DOHH2 (cell line): ENCODE data around the gene SIRT5.

Experiments used
- H3F3A ChIP-seq: fragments of 200-600 bp; sonication (generic), shearing (Covaris generic); 2 replicates; pipeline ENCODE4 v1.6.0; 2016; ENCODE audit warnings: antibody characterized with exemption, mild to moderate bottlenecking; ENCODE audit not compliant: control insufficient read depth, insufficient read depth
- H3K27ac ChIP-seq: fragments of 200-600 bp; sonication (generic); 2 replicates; pipeline ENCODE4 v1.5.1; 2014; ENCODE audit warnings: low read depth, mild to moderate bottlenecking, low read length, moderate library complexity
- H3K27me3 ChIP-seq: fragments of 200-600 bp; sonication (generic); 2 replicates; pipeline ENCODE4 v1.6.1; 2014; ENCODE audit warnings: mild to moderate bottlenecking, low read length, mixed read lengths; ENCODE audit not compliant: control insufficient read depth
- H3K36me3 ChIP-seq: fragments of 200-600 bp; sonication (generic); 2 replicates; pipeline ENCODE4 v1.6.1; 2014; ENCODE audit warnings: mild to moderate bottlenecking, low read length, moderate library complexity, mixed read lengths; ENCODE audit not compliant: control insufficient read depth
- H3K4me1 ChIP-seq: fragments of 200-600 bp; sonication (generic); 2 replicates; pipeline ENCODE4 v1.6.1; 2014; ENCODE audit warnings: mild to moderate bottlenecking, low read length, mixed read lengths; ENCODE audit not compliant: control insufficient read depth
- H3K4me2 ChIP-seq: fragments of 200-600 bp; sonication (generic); 2 replicates; pipeline ENCODE4 v1.6.0; 2014; ENCODE audit warnings: mild to moderate bottlenecking, low read length, moderate library complexity
- H3K4me3 ChIP-seq: fragments of 200-600 bp; sonication (generic); 2 replicates; pipeline ENCODE4 v1.5.1; 2014; ENCODE audit warnings: mild to moderate bottlenecking, low read length, mixed read lengths
- H3K79me2 ChIP-seq: fragments of 200-600 bp; sonication (generic); 2 replicates; pipeline ENCODE4 v1.6.1; 2014; ENCODE audit warnings: mild to moderate bottlenecking, low read length, mixed read lengths; ENCODE audit not compliant: control insufficient read depth
- H3K9me2 ChIP-seq: fragments of 200-600 bp; sonication (generic); replicated peaks from 2 replicates; pipeline ENCODE4 v1.6.1; 2014; ENCODE audit warnings: mild to moderate bottlenecking, low read length, mixed read lengths; ENCODE audit not compliant: control insufficient read depth
- H3K9me3 ChIP-seq: fragments of 200-600 bp; sonication (generic); 2 replicates; pipeline ENCODE4 v1.6.1; 2014; ENCODE audit warnings: antibody characterized with exemption, low read length, mixed read lengths; ENCODE audit not compliant: control insufficient read depth, insufficient read depth
- H4K20me1 ChIP-seq: fragments of 200-600 bp; sonication (generic); 2 replicates; pipeline ENCODE4 v1.6.0; 2014; ENCODE audit warnings: low read depth, mild to moderate bottlenecking, antibody characterized with exemption, low read length, moderate library complexity; ENCODE audit not compliant: control insufficient read depth, insufficient read depth
- EZH2phosphoT487 ChIP-seq: fragments of 200-600 bp; sonication (generic); IDR thresholded peaks from 2 replicates; pipeline ENCODE4 v1.6.1; 2017; ENCODE audit warnings: borderline replicate concordance, mild to moderate bottlenecking, antibody characterized with exemption, low read length, moderate library complexity, mixed read lengths
- TF ChIP-seq, protein P1 (sequence below): fragments of 200-600 bp; sonication (generic); IDR thresholded peaks from one replicate; pipeline ENCODE4 v1.5.1; 2014; ENCODE audit warnings: antibody characterized with exemption, mild to moderate bottlenecking, low read depth, low read length; ENCODE audit not compliant: poor library complexity, severe bottlenecking

SIRT5 gene

DNA sequence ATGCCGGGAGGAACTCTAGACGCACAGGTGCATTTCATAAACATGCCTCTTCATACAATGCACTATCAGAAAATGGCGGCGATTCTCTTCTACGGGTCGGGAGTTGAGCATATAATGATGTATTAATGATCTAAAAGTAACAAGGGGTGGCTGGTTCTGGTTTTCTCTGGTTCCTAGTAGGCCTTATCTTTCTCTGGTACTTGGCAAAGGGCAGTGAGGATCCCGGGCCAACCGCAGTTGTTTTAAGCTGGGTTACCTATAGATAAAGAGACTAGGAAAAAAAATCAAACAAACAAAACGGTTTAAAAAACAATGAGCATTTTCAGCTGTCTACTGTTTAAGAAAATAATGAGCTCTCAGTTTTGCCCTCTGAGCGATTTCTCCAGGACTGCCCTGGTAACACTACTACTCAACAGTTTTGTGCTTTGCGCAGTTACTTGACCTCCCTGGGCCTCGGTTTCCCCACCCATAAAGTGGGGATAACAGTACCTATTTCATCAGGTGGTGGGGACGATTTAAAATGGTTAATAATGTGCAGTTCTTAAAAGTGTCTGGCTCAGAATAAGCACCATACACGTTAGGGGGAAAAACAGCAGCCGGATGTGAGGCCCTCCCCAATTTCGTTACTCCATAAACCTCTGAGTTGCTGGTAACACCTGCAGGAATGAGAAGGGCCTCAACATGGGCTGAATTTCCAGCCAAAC, 1.3 kb upstream of the SIRT5 start:
- Histone ChIP-seq H3K27ac (no peak overlapping the region), H3K4me3 (peak overlapping the region; percentile 92), H3F3A (peaks cover 5% of the 10 kb centered on the region; the same call in 1 of the 2 replicates), H4K20me1 (no peaks in the 10 kb centered on the region), H3K4me2 (peak overlapping the region; percentile 96), H3K36me3 (peaks cover 4% of the 10 kb centered on the region; the same call in 1 of the 2 replicates), H3K9me2 (no peaks in the 10 kb centered on the region), H3K79me2 (peaks cover 23% of the 10 kb centered on the region), H3K4me1 (peaks cover 18% of the 10 kb centered on the region), H3K27me3 (peaks cover 6% of the 10 kb centered on the region; the same call in 1 of the 2 replicates), H3K9me3 (no peaks in the 10 kb centered on the region)
- no peak for TF ChIP-seq EZH2phosphoT487
- TF ChIP-seq, protein P1, sequence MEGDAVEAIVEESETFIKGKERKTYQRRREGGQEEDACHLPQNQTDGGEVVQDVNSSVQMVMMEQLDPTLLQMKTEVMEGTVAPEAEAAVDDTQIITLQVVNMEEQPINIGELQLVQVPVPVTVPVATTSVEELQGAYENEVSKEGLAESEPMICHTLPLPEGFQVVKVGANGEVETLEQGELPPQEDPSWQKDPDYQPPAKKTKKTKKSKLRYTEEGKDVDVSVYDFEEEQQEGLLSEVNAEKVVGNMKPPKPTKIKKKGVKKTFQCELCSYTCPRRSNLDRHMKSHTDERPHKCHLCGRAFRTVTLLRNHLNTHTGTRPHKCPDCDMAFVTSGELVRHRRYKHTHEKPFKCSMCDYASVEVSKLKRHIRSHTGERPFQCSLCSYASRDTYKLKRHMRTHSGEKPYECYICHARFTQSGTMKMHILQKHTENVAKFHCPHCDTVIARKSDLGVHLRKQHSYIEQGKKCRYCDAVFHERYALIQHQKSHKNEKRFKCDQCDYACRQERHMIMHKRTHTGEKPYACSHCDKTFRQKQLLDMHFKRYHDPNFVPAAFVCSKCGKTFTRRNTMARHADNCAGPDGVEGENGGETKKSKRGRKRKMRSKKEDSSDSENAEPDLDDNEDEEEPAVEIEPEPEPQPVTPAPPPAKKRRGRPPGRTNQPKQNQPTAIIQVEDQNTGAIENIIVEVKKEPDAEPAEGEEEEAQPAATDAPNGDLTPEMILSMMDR = no peak

- H3K27ac ChIP-seq = peak overlapping the region; percentile 89
- no peaks in the 10 kb centered on the region for H4K20me1 ChIP-seq
- H3K4me1 ChIP-seq = peaks cover 18% of the 10 kb centered on the region
- H3K4me2 ChIP-seq = peak overlapping the region; percentile 96
- H3K36me3 ChIP-seq = peaks cover 4% of the 10 kb centered on the region; the same call in 1 of the 2 replicates
- peaks cover 23% of the 10 kb centered on the region for H3K79me2 ChIP-seq
- no peaks in the 10 kb centered on the region for H3K9me3 ChIP-seq
- TF ChIP-seq EZH2phosphoT487 = no peak
- peaks cover 6% of the 10 kb centered on the region; the same call in 1 of the 2 replicates for H3K27me3 ChIP-seq
- H3F3A ChIP-seq = peaks cover 5% of the 10 kb centered on the region; the same call in 1 of the 2 replicates
- H3K9me2 ChIP-seq = no peaks in the 10 kb centered on the region
- H3K4me3 ChIP-seq = peak overlapping the region; percentile 92
Measured at GRCh38 chr6:13573669-13574110, 711 bp upstream of the SIRT5 start.

DNA sequence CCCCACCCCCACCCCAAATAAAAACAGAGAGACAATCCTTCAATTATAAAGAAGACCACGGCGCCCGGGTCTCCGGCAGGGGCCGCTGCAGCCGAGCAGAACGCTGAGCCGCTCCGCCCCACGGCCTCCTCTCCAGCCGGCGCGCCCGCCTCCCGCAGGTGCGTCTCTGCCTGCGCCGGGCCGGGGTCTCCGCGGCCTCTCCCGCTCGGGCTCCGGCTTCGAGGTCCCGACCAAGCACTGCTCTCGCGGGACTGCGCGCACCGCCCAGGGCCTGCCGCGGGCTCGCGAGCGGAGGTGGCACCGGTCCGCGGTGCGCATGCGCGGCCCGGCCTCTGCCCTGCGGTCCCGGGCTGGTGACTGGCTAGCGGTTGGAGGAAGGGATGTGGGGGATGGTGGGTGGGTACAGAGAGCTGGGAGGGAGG, 241 bp upstream of the SIRT5 start:
- Histone ChIP-seq H3F3A (peaks cover 5% of the 10 kb centered on the region; the same call in 1 of the 2 replicates), H3K4me1 (peaks cover 18% of the 10 kb centered on the region), H4K20me1 (no peaks in the 10 kb centered on the region), H3K36me3 (peaks cover 4% of the 10 kb centered on the region; the same call in 1 of the 2 replicates), H3K79me2 (peaks cover 23% of the 10 kb centered on the region), H3K27me3 (peaks cover 4% of the 10 kb centered on the region; the same call in 1 of the 2 replicates), H3K27ac (peak overlapping the region; percentile 89), H3K4me2 (peak overlapping the region; percentile 96), H3K9me3 (no peaks in the 10 kb centered on the region), H3K9me2 (no peaks in the 10 kb centered on the region), H3K4me3 (peak overlapping the region; percentile 92)
- TF ChIP-seq, protein P1 = peak; percentile 36
- TF ChIP-seq EZH2phosphoT487 = no peak

DNA sequence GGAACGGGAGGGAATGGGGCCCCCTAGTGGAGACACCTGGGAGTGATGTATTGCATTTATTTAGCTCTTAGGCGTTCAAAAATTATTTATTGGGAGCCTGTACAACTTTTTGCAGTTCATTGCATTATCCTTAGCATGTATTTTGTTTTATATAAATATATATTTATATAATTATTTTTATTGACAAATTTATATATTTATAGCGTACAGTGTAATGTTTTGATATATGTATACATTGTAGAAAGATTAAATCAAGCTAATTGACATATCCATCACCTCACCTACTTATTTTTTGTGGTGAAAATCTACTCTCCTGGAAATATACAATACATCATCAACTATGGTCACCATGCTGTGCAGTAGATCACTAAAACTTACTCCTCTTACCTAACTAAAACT, 975 bp downstream of the SIRT5 start:
- H3K4me1 ChIP-seq = peaks cover 18% of the 10 kb centered on the region
- no peaks in the 10 kb centered on the region for H3K9me3 ChIP-seq
- no peaks in the 10 kb centered on the region for H3K27me3 ChIP-seq
- H3K79me2 ChIP-seq = peaks cover 23% of the 10 kb centered on the region
- H3K9me2 ChIP-seq = no peaks in the 10 kb centered on the region
- H3K4me3 ChIP-seq = peak overlapping the region; percentile 92
- H4K20me1 ChIP-seq = no peaks in the 10 kb centered on the region
- peaks cover 8% of the 10 kb centered on the region; the same call in 1 of the 2 replicates for H3K36me3 ChIP-seq
- TF ChIP-seq, protein P1 = no peak
- no peak for TF ChIP-seq EZH2phosphoT487
- H3F3A ChIP-seq = peaks cover 5% of the 10 kb centered on the region; the same call in 1 of the 2 replicates
- H3K27ac ChIP-seq = peak overlapping the region; percentile 89
- peak overlapping the region; percentile 96 for H3K4me2 ChIP-seq
